ENCODE measurements around the gene TMC6.
"Not testable (repeated sequence)": the region's sequence is repeated elsewhere in the genome, so short reads cannot be mapped to it uniquely, and the experiment has no call there.

DNA sequence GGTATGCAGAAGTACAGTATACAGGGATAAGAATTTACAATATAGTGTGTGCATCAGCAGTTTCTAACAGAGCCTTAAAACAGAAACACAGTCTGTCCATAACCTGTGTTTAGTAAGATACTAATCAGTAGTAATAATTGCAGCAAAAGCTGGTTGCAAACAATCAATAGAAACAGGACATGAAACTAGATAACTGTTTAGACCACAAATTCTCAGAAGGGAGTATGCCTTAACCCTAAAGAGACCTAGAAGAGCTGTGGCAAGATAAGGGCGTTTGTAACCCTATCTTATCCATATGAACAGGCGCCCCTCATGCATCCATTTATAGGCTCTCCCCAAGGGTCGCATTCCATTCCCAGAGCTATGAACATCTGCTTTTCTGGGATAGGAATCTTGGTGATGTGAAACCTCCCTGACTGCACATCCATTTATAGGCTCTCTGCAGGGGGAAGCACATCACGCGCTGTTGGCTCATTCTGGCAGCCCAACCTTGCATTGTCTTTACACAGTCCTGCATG is 46.1 kb downstream of the TMC6 start:
- TF ChIP-seq, protein P1, sequence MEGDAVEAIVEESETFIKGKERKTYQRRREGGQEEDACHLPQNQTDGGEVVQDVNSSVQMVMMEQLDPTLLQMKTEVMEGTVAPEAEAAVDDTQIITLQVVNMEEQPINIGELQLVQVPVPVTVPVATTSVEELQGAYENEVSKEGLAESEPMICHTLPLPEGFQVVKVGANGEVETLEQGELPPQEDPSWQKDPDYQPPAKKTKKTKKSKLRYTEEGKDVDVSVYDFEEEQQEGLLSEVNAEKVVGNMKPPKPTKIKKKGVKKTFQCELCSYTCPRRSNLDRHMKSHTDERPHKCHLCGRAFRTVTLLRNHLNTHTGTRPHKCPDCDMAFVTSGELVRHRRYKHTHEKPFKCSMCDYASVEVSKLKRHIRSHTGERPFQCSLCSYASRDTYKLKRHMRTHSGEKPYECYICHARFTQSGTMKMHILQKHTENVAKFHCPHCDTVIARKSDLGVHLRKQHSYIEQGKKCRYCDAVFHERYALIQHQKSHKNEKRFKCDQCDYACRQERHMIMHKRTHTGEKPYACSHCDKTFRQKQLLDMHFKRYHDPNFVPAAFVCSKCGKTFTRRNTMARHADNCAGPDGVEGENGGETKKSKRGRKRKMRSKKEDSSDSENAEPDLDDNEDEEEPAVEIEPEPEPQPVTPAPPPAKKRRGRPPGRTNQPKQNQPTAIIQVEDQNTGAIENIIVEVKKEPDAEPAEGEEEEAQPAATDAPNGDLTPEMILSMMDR (IDR thresholded peaks at IDR 0.05; ENCODE audit: borderline replicate concordance, extremely low read depth, low read length, poor library complexity, severe bottlenecking), result not testable (repeated sequence)
- not testable (repeated sequence) for TF ChIP-seq EZH2 (IDR thresholded peaks at IDR 0.05; ENCODE audit: borderline replicate concordance, low read depth, low read length, severe bottlenecking)

Measured in DND-41 (cell line).